Vagina (tissue), 2 donors: ENCODE data around the gene HMGXB3.

ENCODE experiments used
- CTCF ChIP-seq, 3 experiments: fragments of 450-650 bp in 2 of 3; fragments of 200-600 bp in 1 of 3; sonication (generic) in 1 of 3; IDR thresholded peaks; one replicate each; pipeline ENCODE4 v1.5.1; 2017 to 2019; ENCODE audit warnings: antibody characterized with exemption in 3 of 3, mild to moderate bottlenecking in 2 of 3, moderate library complexity in 2 of 3
- POLR2A ChIP-seq, 2 donors: fragments of 450-650 bp; IDR thresholded peaks; one replicate each; pipeline ENCODE4 v1.6.1; 2017; ENCODE audit warnings: antibody characterized with exemption in 2 of 2, mild to moderate bottlenecking in 2 of 2, moderate library complexity in 2 of 2

DNA sequence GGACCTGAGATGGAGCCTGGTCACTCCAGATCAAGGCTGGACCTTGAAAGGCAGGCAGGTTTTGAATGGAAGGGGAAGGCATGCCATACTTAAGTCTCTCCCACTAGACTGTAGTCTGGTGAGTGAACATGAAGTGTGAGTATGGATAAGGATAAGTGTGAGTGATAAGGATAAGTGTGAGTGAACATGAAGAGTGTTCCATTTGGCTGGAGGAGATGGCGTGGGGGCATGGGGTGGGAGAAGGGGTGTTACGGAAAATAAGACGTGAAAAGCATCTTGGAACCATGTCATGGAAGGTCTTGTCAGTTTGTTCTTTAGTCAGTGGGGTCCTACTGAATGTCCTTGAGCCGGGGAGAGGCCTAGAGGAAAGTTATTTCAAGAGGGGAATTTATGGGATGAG lies 32.8 kb downstream of the HMGXB3 start:
- TF ChIP-seq CTCF (IDR thresholded peaks at IDR 0.05) (no peak), POLR2A (IDR thresholded peaks at IDR 0.05) (no peak)
